GM23338 (cell line): ENCODE measurements around the gene KDSR. TPM values are rescaled to one million over a fixed set of nuclear protein-coding genes. Genes with fewer than 3 reads are reported as not detected.

ENCODE experiments used
- ATAC-seq: fragments of 200-7000 bp; cut with Tn5 transposase; 3 replicates; pipeline ENCODE4 v1.9.1; 2020
- DNase-seq: peaks from one replicate; pipeline ENCODE4 v3.0.0-alpha.2; 2015; ENCODE audit warnings: low spot score
- H2AFZ ChIP-seq: fragments of 200-600 bp; sonication (generic); 2 replicates; pipeline ENCODE4 v1.8.0; 2016; ENCODE audit warnings: antibody characterized with exemption, mild to moderate bottlenecking, moderate library complexity
- H3F3A ChIP-seq: fragments of 200-600 bp; sonication (generic); replicated peaks from 2 replicates; pipeline ENCODE4 v1.8.0; 2017; ENCODE audit warnings: antibody characterized with exemption, mixed run types, low read depth
- H3K27ac ChIP-seq: fragments of 200-600 bp; sonication (generic); 2 replicates; pipeline ENCODE4 v1.6.1; 2016; ENCODE audit warnings: low read depth
- H3K27me3 ChIP-seq: fragments of 200-600 bp; sonication (generic); 2 replicates; pipeline ENCODE4 v1.8.0; 2016; ENCODE audit warnings: mild to moderate bottlenecking, mixed run types, moderate library complexity; ENCODE audit not compliant: insufficient read depth
- H3K36me3 ChIP-seq: fragments of 200-600 bp; sonication (generic); 2 replicates; pipeline ENCODE4 v1.8.0; 2016; ENCODE audit warnings: mild to moderate bottlenecking; ENCODE audit not compliant: insufficient read depth
- H3K4me1 ChIP-seq: fragments of 200-600 bp; sonication (generic); 2 replicates; pipeline ENCODE4 v1.8.0; 2016; ENCODE audit warnings: mild to moderate bottlenecking, moderate library complexity; ENCODE audit not compliant: insufficient read depth
- H3K4me2 ChIP-seq: fragments of 200-600 bp; sonication (generic); 2 replicates; pipeline ENCODE4 v1.7.1; 2017; ENCODE audit warnings: mixed run types
- H3K4me3 ChIP-seq: fragments of 200-600 bp; sonication (generic); 2 replicates; pipeline ENCODE4 v1.6.1; 2016; ENCODE audit warnings: mixed run types
- H3K79me2 ChIP-seq: fragments of 200-600 bp; sonication (generic); replicated peaks from 2 replicates; pipeline ENCODE4 v1.8.0; 2017; ENCODE audit warnings: mild to moderate bottlenecking; ENCODE audit not compliant: insufficient read depth
- H3K9me2 ChIP-seq: fragments of 200-600 bp; sonication (generic); 2 replicates; pipeline ENCODE4 v1.8.0; 2017; ENCODE audit not compliant: insufficient read depth
- H4K20me1 ChIP-seq: fragments of 200-600 bp; sonication (generic); replicated peaks from 2 replicates; pipeline ENCODE4 v1.8.0; 2017; ENCODE audit warnings: mild to moderate bottlenecking; ENCODE audit not compliant: insufficient read depth
- H3K27ac Mint-ChIP-seq: 2 replicates; pipeline ENCODE4 v1.8.0; 2020; ENCODE audit warnings: inconsistent platforms, mild to moderate bottlenecking, moderate library complexity, mixed read lengths
- H3K27me3 Mint-ChIP-seq: 3 replicates; pipeline ENCODE4 v1.8.0; 2022; ENCODE audit warnings: low read depth, mild to moderate bottlenecking, moderate library complexity, mixed read lengths, inconsistent platforms; ENCODE audit not compliant: insufficient read depth, poor library complexity
- H3K36me3 Mint-ChIP-seq: 3 replicates; pipeline ENCODE4 v1.8.0; 2021; ENCODE audit warnings: low read depth, mild to moderate bottlenecking, inconsistent platforms, moderate library complexity, mixed read lengths
- H3K4me1 Mint-ChIP-seq: 3 replicates; pipeline ENCODE4 v1.8.0; 2020; ENCODE audit warnings: mild to moderate bottlenecking, inconsistent platforms, mixed read lengths
- H3K4me3 Mint-ChIP-seq: 3 replicates; pipeline ENCODE4 v1.8.0; 2021; ENCODE audit warnings: moderate library complexity, mild to moderate bottlenecking, inconsistent platforms, mixed read lengths
- H3K9me3 Mint-ChIP-seq: 3 replicates; pipeline ENCODE4 v1.8.0; 2020; ENCODE audit warnings: moderate library complexity, mild to moderate bottlenecking, inconsistent platforms, mixed read lengths
- CREB1 ChIP-seq: fragments of 250-450 bp; sonication (Bioruptor Pico); IDR thresholded peaks from 2 replicates; pipeline ENCODE4 v1.5.0; 2020; ENCODE audit warnings: low read depth, mild to moderate bottlenecking, moderate library complexity
- EZH2 ChIP-seq: fragments of 200-600 bp; sonication (generic); IDR thresholded peaks from one replicate; pipeline ENCODE4 v1.8.0; 2017; ENCODE audit warnings: antibody characterized with exemption, mild to moderate bottlenecking, low read depth; ENCODE audit not compliant: unreplicated experiment
- EZH2phosphoT487 ChIP-seq: fragments of 200-600 bp; sonication (generic); IDR thresholded peaks from one replicate; pipeline ENCODE4 v1.8.1; 2018; ENCODE audit warnings: antibody characterized with exemption; ENCODE audit not compliant: unreplicated experiment
- JUNB ChIP-seq: IDR thresholded peaks from one replicate; pipeline ENCODE4 v1.6.1; 2016; ENCODE audit warnings: antibody characterized with exemption; ENCODE audit not compliant: unreplicated experiment
- NANOG ChIP-seq: IDR thresholded peaks from 2 replicates; pipeline ENCODE4 v1.6.1; 2016; ENCODE audit warnings: antibody characterized with exemption, borderline replicate concordance
- POLR2AphosphoS5 ChIP-seq: IDR thresholded peaks from 2 replicates; pipeline ENCODE4 v1.6.1; 2016; ENCODE audit warnings: antibody characterized with exemption, low read depth
- STAT1 ChIP-seq: IDR thresholded peaks from one replicate; pipeline ENCODE4 v1.6.1; 2016; ENCODE audit warnings: antibody characterized with exemption; ENCODE audit not compliant: unreplicated experiment
- ZNF114 ChIP-seq: fragments of 250-450 bp; sonication (Bioruptor Pico); IDR thresholded peaks from 2 replicates; pipeline ENCODE4 v1.5.0; 2020; ENCODE audit warnings: mild to moderate bottlenecking, moderate library complexity
- ZNF331 ChIP-seq: fragments of 250-450 bp; sonication (Bioruptor Pico); IDR thresholded peaks from 2 replicates; pipeline ENCODE4 v1.5.0; 2020; ENCODE audit warnings: low read depth, mild to moderate bottlenecking, moderate library complexity
- polyA plus RNA-seq: library from polyadenylated mRNA; unstranded; fragments of >200 nt; fragmentation: Nextera tagmentation; extraction: Ambion mirVana; gene quantifications from 2 replicates; pipeline ENCODE4 v1.2.1, GENCODE V29; 2016
- total RNA-seq: library from RNA; depleted of rRNA; stranded (reverse); fragments of >200 nt; shearing (Covaris generic); gene quantifications from 2 replicates; pipeline ENCODE4 v1.2.3, GENCODE V29; 2014
- TF ChIP-seq, protein P1 (sequence below): IDR thresholded peaks from one replicate; pipeline ENCODE4 v1.6.1; 2018; ENCODE audit warnings: antibody characterized with exemption; ENCODE audit not compliant: unreplicated experiment
- TF ChIP-seq, protein P2 (sequence below), 2 experiments: fragments of 200-600 bp in 1 of 2; sonication (generic) in 1 of 2; conservative IDR thresholded peaks; 2 replicates each; pipeline versions ENCODE4 v1.5.1 to v1.6.1; 2016 to 2017; ENCODE audit warnings: antibody characterized with exemption in 2 of 2, low read depth in 2 of 2, mild to moderate bottlenecking in 2 of 2, moderate library complexity in 1 of 2
- TF ChIP-seq, protein P3 (sequence below): fragments of 250-450 bp; sonication (Bioruptor Pico); IDR thresholded peaks from 2 replicates; pipeline ENCODE4 v1.5.0; 2020; ENCODE audit warnings: mild to moderate bottlenecking, moderate library complexity

KDSR gene
- total and polyA plus RNA-seq, 2 experiments from 2014 or later = 23.7 to 36.3 TPM

DNA sequence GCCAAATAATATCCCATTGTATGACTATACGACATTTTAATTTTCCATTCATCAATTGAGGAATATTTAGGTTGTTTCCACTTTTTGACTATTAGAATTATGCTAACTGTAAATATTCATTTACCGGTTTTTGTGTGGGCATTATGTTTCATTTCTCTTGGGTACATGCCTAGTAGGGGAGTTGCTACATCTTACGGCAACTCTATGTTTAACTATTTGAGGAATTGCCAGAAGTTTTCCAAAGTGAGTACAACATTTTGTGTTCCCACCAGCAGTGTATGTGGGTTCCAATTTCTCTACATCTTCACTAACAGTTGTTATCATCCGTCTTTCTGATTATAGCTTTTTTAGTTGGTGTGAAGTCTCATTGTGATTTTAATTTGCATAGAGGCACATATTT, 1.6 kb upstream of the KDSR start:
- Mint-ChIP-seq H3K36me3 (peaks cover 18% of the 10 kb centered on the region), H3K4me1 (peaks cover 14% of the 10 kb centered on the region; the same call in 2 of the 3 replicates), H3K27ac (no peak overlapping the region), H3K9me3 (peaks cover 14% of the 10 kb centered on the region), H3K4me3 (peak overlapping the region; percentile 92), H3K27me3 (peaks cover 3% of the 10 kb centered on the region)
- Histone ChIP-seq H3K9me2 (no peaks in the 10 kb centered on the region), H3K27me3 (no peaks in the 10 kb centered on the region), H3K27ac (no peak overlapping the region), H3F3A (0 out of 2 replicates have a peak, but pooled peaks cover 3% of the 10 kb centered on the region), H3K4me1 (peaks cover 8% of the 10 kb centered on the region; the same call in 1 of the 2 replicates), H3K79me2 (peaks cover 25% of the 10 kb centered on the region), H3K4me2 (peak overlapping the region; percentile 99), H3K4me3 (peak overlapping the region; percentile 77), H4K20me1 (peaks cover 12% of the 10 kb centered on the region), H2AFZ (no peak overlapping the region), H3K36me3 (no peaks in the 10 kb centered on the region)
- ATAC-seq = no peak
- no peak for TF ChIP-seq ZNF331 (CRISPR knock-in tag)
- TF ChIP-seq EZH2phosphoT487 = no peak
- no peak for TF ChIP-seq POLR2AphosphoS5
- no peak for TF ChIP-seq CREB1 (CRISPR knock-in tag)
- TF ChIP-seq JUNB = no peak
- TF ChIP-seq, protein P1, sequence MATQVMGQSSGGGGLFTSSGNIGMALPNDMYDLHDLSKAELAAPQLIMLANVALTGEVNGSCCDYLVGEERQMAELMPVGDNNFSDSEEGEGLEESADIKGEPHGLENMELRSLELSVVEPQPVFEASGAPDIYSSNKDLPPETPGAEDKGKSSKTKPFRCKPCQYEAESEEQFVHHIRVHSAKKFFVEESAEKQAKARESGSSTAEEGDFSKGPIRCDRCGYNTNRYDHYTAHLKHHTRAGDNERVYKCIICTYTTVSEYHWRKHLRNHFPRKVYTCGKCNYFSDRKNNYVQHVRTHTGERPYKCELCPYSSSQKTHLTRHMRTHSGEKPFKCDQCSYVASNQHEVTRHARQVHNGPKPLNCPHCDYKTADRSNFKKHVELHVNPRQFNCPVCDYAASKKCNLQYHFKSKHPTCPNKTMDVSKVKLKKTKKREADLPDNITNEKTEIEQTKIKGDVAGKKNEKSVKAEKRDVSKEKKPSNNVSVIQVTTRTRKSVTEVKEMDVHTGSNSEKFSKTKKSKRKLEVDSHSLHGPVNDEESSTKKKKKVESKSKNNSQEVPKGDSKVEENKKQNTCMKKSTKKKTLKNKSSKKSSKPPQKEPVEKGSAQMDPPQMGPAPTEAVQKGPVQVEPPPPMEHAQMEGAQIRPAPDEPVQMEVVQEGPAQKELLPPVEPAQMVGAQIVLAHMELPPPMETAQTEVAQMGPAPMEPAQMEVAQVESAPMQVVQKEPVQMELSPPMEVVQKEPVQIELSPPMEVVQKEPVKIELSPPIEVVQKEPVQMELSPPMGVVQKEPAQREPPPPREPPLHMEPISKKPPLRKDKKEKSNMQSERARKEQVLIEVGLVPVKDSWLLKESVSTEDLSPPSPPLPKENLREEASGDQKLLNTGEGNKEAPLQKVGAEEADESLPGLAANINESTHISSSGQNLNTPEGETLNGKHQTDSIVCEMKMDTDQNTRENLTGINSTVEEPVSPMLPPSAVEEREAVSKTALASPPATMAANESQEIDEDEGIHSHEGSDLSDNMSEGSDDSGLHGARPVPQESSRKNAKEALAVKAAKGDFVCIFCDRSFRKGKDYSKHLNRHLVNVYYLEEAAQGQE = no peak
- TF ChIP-seq, protein P2, sequence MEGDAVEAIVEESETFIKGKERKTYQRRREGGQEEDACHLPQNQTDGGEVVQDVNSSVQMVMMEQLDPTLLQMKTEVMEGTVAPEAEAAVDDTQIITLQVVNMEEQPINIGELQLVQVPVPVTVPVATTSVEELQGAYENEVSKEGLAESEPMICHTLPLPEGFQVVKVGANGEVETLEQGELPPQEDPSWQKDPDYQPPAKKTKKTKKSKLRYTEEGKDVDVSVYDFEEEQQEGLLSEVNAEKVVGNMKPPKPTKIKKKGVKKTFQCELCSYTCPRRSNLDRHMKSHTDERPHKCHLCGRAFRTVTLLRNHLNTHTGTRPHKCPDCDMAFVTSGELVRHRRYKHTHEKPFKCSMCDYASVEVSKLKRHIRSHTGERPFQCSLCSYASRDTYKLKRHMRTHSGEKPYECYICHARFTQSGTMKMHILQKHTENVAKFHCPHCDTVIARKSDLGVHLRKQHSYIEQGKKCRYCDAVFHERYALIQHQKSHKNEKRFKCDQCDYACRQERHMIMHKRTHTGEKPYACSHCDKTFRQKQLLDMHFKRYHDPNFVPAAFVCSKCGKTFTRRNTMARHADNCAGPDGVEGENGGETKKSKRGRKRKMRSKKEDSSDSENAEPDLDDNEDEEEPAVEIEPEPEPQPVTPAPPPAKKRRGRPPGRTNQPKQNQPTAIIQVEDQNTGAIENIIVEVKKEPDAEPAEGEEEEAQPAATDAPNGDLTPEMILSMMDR (conservative IDR thresholded peaks at IDR 0.05; ENCODE audit: low read depth in 2 of 2) = no peak
- TF ChIP-seq NANOG = no peak
- TF ChIP-seq, protein P3, sequence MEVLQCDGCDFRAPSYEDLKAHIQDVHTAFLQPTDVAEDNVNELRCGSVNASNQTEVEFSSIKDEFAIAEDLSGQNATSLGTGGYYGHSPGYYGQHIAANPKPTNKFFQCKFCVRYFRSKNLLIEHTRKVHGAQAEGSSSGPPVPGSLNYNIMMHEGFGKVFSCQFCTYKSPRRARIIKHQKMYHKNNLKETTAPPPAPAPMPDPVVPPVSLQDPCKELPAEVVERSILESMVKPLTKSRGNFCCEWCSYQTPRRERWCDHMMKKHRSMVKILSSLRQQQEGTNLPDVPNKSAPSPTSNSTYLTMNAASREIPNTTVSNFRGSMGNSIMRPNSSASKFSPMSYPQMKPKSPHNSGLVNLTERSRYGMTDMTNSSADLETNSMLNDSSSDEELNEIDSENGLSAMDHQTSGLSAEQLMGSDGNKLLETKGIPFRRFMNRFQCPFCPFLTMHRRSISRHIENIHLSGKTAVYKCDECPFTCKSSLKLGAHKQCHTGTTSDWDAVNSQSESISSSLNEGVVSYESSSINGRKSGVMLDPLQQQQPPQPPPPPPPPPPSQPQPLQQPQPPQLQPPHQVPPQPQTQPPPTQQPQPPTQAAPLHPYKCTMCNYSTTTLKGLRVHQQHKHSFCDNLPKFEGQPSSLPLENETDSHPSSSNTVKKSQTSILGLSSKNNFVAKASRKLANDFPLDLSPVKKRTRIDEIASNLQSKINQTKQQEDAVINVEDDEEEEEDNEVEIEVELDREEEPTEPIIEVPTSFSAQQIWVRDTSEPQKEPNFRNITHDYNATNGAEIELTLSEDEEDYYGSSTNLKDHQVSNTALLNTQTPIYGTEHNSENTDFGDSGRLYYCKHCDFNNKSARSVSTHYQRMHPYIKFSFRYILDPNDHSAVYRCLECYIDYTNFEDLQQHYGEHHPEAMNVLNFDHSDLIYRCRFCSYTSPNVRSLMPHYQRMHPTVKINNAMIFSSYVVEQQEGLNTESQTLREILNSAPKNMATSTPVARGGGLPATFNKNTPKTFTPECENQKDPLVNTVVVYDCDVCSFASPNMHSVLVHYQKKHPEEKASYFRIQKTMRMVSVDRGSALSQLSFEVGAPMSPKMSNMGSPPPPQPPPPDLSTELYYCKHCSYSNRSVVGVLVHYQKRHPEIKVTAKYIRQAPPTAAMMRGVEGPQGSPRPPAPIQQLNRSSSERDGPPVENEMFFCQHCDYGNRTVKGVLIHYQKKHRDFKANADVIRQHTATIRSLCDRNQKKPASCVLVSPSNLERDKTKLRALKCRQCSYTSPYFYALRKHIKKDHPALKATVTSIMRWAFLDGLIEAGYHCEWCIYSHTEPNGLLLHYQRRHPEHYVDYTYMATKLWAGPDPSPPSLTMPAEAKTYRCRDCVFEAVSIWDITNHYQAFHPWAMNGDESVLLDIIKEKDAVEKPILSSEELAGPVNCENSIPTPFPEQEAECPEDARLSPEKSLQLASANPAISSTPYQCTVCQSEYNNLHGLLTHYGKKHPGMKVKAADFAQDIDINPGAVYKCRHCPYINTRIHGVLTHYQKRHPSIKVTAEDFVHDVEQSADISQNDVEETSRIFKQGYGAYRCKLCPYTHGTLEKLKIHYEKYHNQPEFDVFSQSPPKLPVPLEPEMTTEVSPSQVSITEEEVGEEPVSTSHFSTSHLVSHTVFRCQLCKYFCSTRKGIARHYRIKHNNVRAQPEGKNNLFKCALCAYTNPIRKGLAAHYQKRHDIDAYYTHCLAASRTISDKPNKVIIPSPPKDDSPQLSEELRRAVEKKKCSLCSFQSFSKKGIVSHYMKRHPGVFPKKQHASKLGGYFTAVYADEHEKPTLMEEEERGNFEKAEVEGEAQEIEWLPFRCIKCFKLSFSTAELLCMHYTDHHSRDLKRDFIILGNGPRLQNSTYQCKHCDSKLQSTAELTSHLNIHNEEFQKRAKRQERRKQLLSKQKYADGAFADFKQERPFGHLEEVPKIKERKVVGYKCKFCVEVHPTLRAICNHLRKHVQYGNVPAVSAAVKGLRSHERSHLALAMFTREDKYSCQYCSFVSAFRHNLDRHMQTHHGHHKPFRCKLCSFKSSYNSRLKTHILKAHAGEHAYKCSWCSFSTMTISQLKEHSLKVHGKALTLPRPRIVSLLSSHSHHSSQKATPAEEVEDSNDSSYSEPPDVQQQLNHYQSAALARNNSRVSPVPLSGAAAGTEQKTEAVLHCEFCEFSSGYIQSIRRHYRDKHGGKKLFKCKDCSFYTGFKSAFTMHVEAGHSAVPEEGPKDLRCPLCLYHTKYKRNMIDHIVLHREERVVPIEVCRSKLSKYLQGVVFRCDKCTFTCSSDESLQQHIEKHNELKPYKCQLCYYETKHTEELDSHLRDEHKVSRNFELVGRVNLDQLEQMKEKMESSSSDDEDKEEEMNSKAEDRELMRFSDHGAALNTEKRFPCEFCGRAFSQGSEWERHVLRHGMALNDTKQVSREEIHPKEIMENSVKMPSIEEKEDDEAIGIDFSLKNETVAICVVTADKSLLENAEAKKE (CRISPR knock-in tag) = no peak
- no peak for TF ChIP-seq ZNF114
- TF ChIP-seq STAT1 = no peak
- TF ChIP-seq EZH2 = no peak
- DNase-seq = no peak
